22Rv1 (cell line): Measurements from ENCODE around the gene PLOD3.

ENCODE experiments used
- CTCF ChIP-seq: fragments of 450-650 bp; IDR thresholded peaks from 2 replicates; pipeline ENCODE4 v1.5.1; 2017; ENCODE audit warnings: mild to moderate bottlenecking
- ZFX ChIP-seq: fragments of 450-650 bp; IDR thresholded peaks from 2 replicates; pipeline ENCODE4 v1.6.1; 2017; ENCODE audit warnings: antibody characterized with exemption, borderline replicate concordance

DNA sequence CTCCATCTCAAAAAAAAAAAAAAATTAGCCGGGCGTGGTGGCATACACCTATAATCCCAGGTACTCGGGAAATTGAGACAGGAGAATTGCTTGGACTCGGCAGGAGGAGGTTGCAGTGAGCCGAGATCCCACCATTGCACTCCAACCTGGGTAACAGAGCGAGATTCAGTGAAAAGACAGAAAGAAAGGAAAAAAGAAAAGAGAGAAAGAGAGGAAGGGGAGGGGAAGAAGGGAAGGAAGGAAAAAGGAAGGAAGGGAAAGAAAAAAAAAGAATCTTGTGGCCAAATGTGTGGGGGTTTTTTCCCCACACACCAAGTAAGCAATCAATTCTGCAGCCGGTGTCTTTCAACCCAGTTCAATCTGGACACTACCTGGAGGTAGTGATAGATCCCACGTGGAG lies 28.3 kb downstream of the PLOD3 start:
- TF ChIP-seq CTCF (no peak), ZFX (no peak)
